ENCODE data around the gene RPRM.
"Not testable (repeated sequence)": the region's sequence is repeated elsewhere in the genome, so short reads cannot be mapped to it uniquely, and the experiment has no call there.

The RPRM gene

DNA sequence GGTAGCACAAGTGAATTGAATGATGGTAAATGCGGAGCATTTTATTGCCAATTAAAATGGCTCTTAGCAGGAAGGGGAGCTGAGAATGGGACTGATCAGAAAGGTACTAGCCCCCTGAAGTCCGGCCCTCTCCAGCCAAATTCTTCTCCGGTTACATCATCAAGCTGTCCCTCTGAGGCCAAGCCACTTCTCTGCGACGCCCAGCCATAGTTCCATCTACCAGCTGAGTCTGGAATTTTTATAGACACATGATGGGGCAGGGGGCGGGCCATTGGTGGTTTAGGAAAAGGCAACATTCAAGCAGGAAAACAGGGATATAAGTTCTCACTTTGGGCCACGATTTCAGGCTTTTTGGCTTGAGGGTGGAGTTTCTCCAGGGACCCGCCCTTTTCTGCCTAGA, 22.7 kb downstream of the RPRM start:
- DNase-seq (ENCODE audit: low read depth in 2 of 2): no peak

DNA sequence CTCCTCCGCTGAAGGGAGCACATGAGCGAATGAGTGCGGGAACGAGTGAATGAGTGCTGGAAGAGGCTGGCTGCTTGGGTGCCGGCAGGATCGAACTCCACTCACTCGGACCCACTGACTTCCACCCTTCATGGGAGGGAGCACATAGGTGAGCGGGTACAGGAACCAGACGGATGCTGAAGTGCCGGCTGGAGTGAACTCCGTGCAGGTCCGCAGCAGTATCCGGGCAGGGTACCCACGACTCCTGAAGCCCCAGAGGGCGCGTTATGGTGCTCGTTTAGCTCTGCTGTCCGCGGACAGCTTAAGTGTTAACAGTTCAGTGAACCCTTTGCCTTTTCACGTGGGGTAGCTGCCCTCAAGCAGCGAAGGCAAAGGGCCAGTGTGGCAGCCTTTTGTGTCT, 23.2 kb downstream of the RPRM start:
- DNase-seq (ENCODE audit: low read depth in 2 of 2): no peak

DNA sequence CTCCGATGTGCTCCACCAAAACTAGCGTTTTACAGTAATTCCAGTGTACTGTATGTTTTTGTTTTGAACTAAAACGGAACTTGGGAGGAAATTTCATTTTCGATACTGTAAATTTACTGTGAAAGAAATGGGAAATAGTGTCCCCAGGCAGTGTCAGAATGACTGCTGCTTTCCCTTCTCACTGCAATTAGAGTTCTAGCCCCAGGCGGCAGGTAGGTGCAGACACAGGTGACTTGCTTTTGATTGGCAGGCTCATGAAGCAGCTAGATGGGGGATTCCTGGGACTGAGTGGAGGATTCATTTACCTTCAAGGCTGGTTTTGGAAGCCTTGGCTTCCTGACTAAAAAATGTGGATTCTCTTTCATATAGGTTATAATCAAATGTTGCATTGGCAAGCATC, 27.0 kb downstream of the RPRM start:
- DNase-seq (ENCODE audit: low read depth in 2 of 2): no peak

DNA sequence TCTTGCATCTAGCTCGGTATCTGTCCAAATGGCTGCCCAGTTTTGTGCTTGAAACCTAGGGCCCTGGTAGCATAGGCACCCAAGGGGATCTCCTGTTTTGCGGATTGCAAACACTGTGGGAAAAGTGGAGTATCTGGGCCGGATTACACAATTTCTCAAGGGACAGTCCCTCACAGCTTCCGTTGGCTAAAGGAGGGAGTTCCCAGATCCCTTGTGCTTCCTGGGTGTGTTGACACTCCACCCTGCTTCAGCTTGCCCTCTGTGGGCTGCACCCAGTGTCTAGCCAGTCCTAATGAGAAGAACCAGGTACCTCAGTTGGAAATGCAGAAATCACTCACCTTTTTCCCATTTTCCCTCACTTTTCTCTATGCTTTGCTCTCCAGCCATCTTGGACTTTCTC, 35.5 kb downstream of the RPRM start:
- no peak for DNase-seq (ENCODE audit: low read depth in 2 of 2)

DNA sequence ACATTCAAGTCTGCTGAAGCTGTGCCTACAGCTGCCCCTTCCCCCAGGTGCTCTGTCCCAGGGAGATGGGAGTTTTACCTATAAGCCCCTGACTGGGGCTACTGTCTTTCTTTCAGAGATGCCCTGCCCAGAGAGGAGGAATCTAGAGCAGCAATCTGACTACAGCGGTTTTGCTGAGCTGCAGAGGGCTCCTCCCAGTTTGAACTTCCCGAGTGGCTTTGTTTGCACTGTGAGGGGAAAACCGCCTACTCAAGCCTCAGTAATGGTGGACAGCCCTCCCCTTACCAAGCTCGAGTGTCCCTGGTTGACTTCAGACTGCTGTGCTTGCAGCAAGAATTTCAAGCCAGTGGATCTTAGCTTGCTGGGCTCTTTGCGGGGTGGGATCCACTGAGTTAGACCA, 35.9 kb downstream of the RPRM start:
- DNase-seq (ENCODE audit: low read depth in 2 of 2): not testable (repeated sequence)

DNA sequence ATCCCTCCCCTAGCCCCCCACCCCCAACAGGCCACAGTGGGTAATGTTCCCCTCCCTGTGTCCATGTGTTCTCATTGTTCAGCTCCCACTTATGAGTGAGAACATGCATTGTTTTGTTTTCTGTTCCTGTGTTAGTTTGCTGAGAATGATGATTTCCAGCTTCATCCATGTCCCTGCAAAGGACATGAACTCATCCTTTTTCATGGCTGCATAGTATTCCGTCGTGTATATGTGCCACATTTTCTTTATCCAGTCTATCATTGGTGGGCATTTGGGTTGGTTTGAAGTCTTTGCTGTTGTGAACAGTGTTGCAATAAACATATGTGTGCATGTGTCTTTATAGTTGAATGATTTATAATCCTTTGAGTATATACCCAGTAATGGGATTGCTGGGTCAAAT, 38.5 kb downstream of the RPRM start:
- not testable (repeated sequence) for DNase-seq (ENCODE audit: low read depth in 2 of 2)

DNA sequence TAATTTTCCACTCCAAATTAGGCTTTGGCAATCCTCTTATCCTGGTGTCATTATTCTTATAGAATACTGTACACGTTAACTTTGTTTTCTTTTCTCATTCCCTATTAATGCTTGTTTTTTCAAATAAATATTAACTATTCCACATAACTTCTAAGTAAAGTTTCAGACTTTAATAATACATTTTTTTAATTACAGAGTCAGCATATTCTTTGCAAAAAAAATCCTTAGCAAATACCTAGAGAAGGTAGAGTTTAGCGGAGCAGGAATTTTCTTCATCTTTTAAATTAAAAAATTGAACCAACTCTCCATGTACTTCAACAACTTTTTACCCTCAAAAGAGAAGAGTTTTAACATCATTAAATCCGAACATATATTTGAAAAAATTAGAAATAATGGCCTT, 45.2 kb downstream of the RPRM start:
- DNase-seq (ENCODE audit: low read depth in 2 of 2): no peak

DNA sequence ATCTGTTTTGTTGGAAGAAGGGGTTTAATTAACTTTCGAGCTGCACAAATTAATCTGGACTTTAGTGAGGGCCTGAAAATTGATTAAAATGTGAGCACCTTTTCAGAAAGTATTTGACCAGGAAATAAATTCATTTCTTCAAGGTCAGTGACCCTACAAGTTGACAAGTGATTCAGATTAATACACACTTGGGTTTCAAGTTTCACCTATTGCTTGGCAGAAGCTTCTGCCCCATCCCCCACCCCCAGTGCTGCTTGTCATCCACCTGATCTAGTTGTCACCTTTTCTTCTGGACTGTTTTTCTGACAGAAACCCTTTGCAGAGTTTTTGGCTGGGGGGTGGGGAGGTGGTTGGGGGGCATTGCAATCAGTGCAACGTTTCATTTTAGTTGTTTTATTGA, 46.2 kb downstream of the RPRM start:
- no peak for DNase-seq (ENCODE audit: low read depth in 2 of 2)

DNA sequence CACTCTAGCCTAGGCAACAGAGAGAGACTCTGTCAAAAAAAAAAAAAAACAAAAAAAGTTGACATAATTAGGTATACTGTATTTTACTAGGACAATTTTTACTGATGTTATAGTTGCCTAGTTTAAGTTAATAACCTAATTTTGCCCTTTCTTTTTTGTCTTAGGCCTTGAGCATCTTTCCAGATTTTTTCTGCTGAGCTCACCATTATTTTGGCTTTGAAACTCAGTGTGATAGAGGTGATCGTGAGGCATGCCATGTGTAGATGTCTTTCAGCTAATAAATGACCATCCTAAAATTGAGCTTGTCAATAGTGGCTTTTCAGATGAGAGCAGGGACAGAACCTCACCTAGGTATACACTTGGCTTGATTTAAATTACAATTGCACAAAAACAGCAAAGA, 47.4 kb downstream of the RPRM start:
- DNase-seq (ENCODE audit: low read depth in 2 of 2): no peak
